Measurements from ENCODE around the gene RGS4.

RGS4 gene

DNA sequence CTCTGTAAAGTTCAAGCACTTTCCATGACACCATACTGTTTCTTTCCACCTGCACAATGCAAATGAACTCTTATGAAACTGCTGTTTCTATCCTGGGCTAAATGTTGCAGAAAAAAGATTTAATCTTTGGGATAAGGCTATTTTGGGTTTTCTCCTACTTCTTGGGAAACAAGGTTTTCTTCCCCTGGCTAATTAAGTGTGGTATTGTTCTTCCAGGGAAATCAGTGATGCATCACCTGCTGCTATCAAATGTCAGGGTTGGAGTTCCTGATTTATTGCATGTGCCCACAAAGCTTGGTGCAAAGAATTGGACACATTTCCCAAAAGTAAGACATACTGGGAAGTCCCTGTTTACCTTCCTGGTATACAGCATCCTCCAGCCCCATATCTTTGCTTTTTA lies 6.0 kb upstream of the RGS4 start:
- in situ Hi-C loops (cut with MboI; ENCODE audit: low sequenced_read_pairs, unreplicated experiment) = loop anchor here (25.0 kb wide), 1 partner anchor 249 kb away; the partner anchor contains the start of gene NUF2
- TF ChIP-seq CTCF (IDR thresholded peaks at IDR 0.05; ENCODE audit: borderline replicate concordance, control extremely low read depth, extremely low read depth, insufficient read depth, missing control alignments) = no peak
- DNase-seq (ENCODE audit: low spot score) = no peak

DNA sequence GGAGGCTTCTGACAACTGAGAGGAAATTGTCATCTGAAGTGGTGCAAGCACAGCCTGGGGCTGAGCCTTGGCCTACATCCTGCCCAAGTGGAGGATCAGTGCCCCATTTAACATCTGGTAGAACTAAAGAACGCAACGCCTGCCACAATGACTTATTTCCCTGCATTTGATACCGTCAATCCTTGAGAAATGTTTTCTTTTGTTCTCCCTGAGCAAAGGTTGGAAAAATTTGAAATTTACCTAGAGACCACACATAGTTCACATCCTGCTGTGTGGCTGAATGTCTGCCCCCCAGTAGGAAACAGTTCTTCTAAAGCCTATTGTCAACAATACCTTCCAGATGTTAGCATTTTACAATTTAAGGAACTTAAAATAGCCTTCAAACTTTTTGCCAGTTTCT lies 5.6 kb upstream of the RGS4 start:
- no peak for TF ChIP-seq CTCF (IDR thresholded peaks at IDR 0.05; ENCODE audit: borderline replicate concordance, control extremely low read depth, extremely low read depth, insufficient read depth, missing control alignments)
- in situ Hi-C loops (cut with MboI; ENCODE audit: low sequenced_read_pairs, unreplicated experiment) = loop anchor here (25.0 kb wide), 1 partner anchor 249 kb away; the partner anchor contains the start of gene NUF2
- no peak for DNase-seq (ENCODE audit: low spot score)

DNA sequence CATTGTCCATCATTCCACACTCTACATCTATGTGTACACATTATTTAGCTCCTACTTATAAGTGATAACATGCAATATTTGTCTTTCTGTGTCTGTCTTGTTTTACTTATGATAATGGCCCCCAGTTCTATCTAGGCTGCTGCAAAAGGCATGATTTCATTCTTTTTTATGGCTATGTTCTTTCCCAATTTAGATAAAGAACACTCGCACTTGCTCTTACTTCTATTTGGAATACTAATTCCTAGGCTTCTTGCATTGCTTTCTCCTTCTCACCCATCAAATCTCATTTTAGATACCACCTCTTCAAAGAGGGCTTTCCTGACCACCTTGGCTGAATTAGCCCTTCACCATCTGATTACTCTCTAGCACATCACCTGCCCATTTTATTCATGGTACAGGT lies 3.0 kb upstream of the RGS4 start:
- no peak for TF ChIP-seq CTCF (IDR thresholded peaks at IDR 0.05; ENCODE audit: borderline replicate concordance, control extremely low read depth, extremely low read depth, insufficient read depth, missing control alignments)
- no peak for DNase-seq (ENCODE audit: low spot score)
- in situ Hi-C loops (cut with MboI; ENCODE audit: low sequenced_read_pairs, unreplicated experiment) = loop anchor here (25.0 kb wide), 1 partner anchor 246 kb away; the partner anchor contains the start of gene NUF2

- no peak for DNase-seq (ENCODE audit: low spot score)
- no peak for TF ChIP-seq CTCF (IDR thresholded peaks at IDR 0.05; ENCODE audit: borderline replicate concordance, control extremely low read depth, extremely low read depth, insufficient read depth, missing control alignments)
- in situ Hi-C loops (cut with MboI; ENCODE audit: low sequenced_read_pairs, unreplicated experiment) = loop anchor here (25.0 kb wide), 1 partner anchor 246 kb away; the partner anchor contains the start of gene NUF2
These were observed 2.5 kb upstream of the RGS4 start for GRCh38 chr1:163066686-163067085.

DNA sequence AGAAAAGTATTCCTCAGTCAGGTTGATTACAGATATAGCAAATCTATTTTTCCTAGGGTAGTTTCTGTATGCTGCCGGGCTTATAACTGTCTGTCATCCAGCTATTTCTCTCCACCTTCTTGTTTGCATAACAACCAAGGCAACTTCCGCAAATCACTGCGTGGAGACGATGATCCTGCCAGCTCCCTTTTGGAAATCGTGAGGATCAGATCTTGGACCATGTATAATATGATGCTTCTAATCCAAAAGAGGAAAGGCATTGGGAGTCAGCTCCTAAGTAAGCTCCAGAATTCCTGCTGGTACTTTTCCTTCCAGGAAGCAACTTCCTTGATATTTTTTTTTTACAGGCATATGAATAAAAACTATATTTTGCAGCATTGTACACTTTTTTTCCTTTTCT lies 445 bp upstream of the RGS4 start:
- TF ChIP-seq CTCF (IDR thresholded peaks at IDR 0.05; ENCODE audit: borderline replicate concordance, control extremely low read depth, extremely low read depth, insufficient read depth, missing control alignments) = no peak
- in situ Hi-C loops (cut with MboI; ENCODE audit: low sequenced_read_pairs, unreplicated experiment) = loop anchor here (25.0 kb wide), 1 partner anchor 244 kb away; the partner anchor contains the start of gene NUF2
- no peak for DNase-seq (ENCODE audit: low spot score)

- no peak for TF ChIP-seq CTCF (IDR thresholded peaks at IDR 0.05; ENCODE audit: borderline replicate concordance, control extremely low read depth, extremely low read depth, insufficient read depth, missing control alignments)
- in situ Hi-C loops (cut with MboI; ENCODE audit: low sequenced_read_pairs, unreplicated experiment) = loop anchor here (25.0 kb wide), 1 partner anchor 243 kb away; the partner anchor contains the start of gene NUF2
- DNase-seq (ENCODE audit: low spot score) = no peak
These were observed 605 bp downstream of the RGS4 start for GRCh38 chr1:163069655-163070277.

Measured in GM13976 (cell line).